CD14-positive monocyte (primary cell): ENCODE results near the gene ROBO2. TPM values are rescaled to one million over a fixed set of nuclear protein-coding genes. Genes with fewer than 3 reads are reported as not detected.

Experiments
- DNase-seq, 3 donors: peaks; one replicate each; pipeline ENCODE4 v3.0.0-alpha.2; 2011 to 2022
- H2AFZ ChIP-seq: 2 replicates; pipeline ENCODE4 v1.6.0; 2012; ENCODE audit warnings: mild to moderate bottlenecking, low read depth, low read length, inconsistent platforms; ENCODE audit not compliant: insufficient read depth, poor library complexity, severe bottlenecking
- H3K27ac ChIP-seq, 2 donors: 1 replicate in 1 of 2; 2 replicates in 1 of 2; pipeline ENCODE4 v1.5.1; 2012 to 2013; ENCODE audit warnings: low read length in 2 of 2, control low read depth in 1 of 2, inconsistent platforms in 1 of 2, low read depth in 1 of 2, mild to moderate bottlenecking in 1 of 2
- H3K27me3 ChIP-seq, 2 donors: one replicate each; pipeline versions ENCODE4 v1.6.0 to v1.6.1; 2011 to 2013; ENCODE audit warnings: low read length in 2 of 2; ENCODE audit not compliant: control insufficient read depth in 2 of 2, insufficient read depth in 2 of 2
- H3K36me3 ChIP-seq, 2 donors: replicated peaks in 1 of 2; 1 replicate in 1 of 2; 2 replicates in 1 of 2; pipeline versions ENCODE4 v1.5.1 to v1.6.1; 2012 to 2013; ENCODE audit warnings: low read length in 2 of 2, control low read depth in 1 of 2, inconsistent platforms in 1 of 2, mild to moderate bottlenecking in 1 of 2; ENCODE audit not compliant: insufficient read depth in 2 of 2, control insufficient read depth in 1 of 2
- H3K4me1 ChIP-seq, 2 donors: 1 replicate in 1 of 2; 2 replicates in 1 of 2; pipeline versions ENCODE4 v1.5.1 to v1.6.1; 2012 to 2013; ENCODE audit warnings: low read length in 2 of 2, control low read depth in 1 of 2, inconsistent platforms in 1 of 2, mild to moderate bottlenecking in 1 of 2, moderate library complexity in 1 of 2; ENCODE audit not compliant: insufficient read depth in 2 of 2, control insufficient read depth in 1 of 2
- H3K4me2 ChIP-seq: replicated peaks from 2 replicates; pipeline ENCODE3; 2012; ENCODE audit warnings: low read length, moderate library complexity, mild to moderate bottlenecking; ENCODE audit not compliant: poor library complexity, severe bottlenecking; ENCODE audit errors: extremely low read depth
- H3K4me3 ChIP-seq, 3 experiments: fragments of 200-600 bp in 1 of 3; sonication (generic) in 1 of 3; replicated peaks in 1 of 3; 1 replicate in 2 of 3; 2 replicates in 1 of 3; pipeline ENCODE4 v1.5.1; 2011 to 2013; ENCODE audit warnings: low read length in 3 of 3, mild to moderate bottlenecking in 3 of 3, control low read depth in 2 of 3, low read depth in 2 of 3, inconsistent platforms in 1 of 3, moderate library complexity in 1 of 3
- H3K79me2 ChIP-seq: 2 replicates; pipeline ENCODE4 v1.6.0; 2012; ENCODE audit warnings: mild to moderate bottlenecking, control low read depth, inconsistent platforms, low read length, moderate library complexity; ENCODE audit not compliant: insufficient read depth
- H3K9ac ChIP-seq: 2 replicates; pipeline ENCODE4 v1.6.0; 2017; ENCODE audit warnings: low read length, mild to moderate bottlenecking; ENCODE audit not compliant: insufficient read depth, poor library complexity, severe bottlenecking
- H3K9me3 ChIP-seq, 2 donors: replicated peaks in 1 of 2; 1 replicate in 1 of 2; 2 replicates in 1 of 2; pipeline versions ENCODE4 v1.5.1 to v1.6.1; 2012 to 2013; ENCODE audit warnings: low read length in 2 of 2, control low read depth in 1 of 2; ENCODE audit not compliant: control insufficient read depth in 1 of 2, insufficient read depth in 1 of 2
- H4K20me1 ChIP-seq: 2 replicates; pipeline ENCODE4 v1.6.0; 2012; ENCODE audit warnings: mild to moderate bottlenecking, low read length, control low read depth, moderate library complexity; ENCODE audit not compliant: insufficient read depth
- H3K27ac Mint-ChIP-seq, 7 donors: one replicate each; pipeline ENCODE4 v1.8.0; 2020; ENCODE audit warnings: mild to moderate bottlenecking in 7 of 7, mixed read lengths in 7 of 7, moderate library complexity in 6 of 7, inconsistent platforms in 2 of 7
- H3K27me3 Mint-ChIP-seq, 3 donors: one replicate each; pipeline ENCODE4 v1.8.0; 2021 to 2022; ENCODE audit warnings: low read depth in 3 of 3, mild to moderate bottlenecking in 3 of 3, mixed read lengths in 3 of 3, moderate library complexity in 3 of 3, inconsistent platforms in 1 of 3
- H3K36me3 Mint-ChIP-seq, 2 donors: one replicate each; pipeline ENCODE4 v1.8.0; 2020; ENCODE audit warnings: mixed read lengths in 2 of 2, inconsistent platforms in 1 of 2, mild to moderate bottlenecking in 1 of 2
- H3K4me1 Mint-ChIP-seq: one replicate; pipeline ENCODE4 v1.8.0; 2020; ENCODE audit warnings: mild to moderate bottlenecking, mixed read lengths
- H3K4me3 Mint-ChIP-seq, 2 donors: one replicate each; pipeline ENCODE4 v1.8.0; 2020; ENCODE audit warnings: mild to moderate bottlenecking in 2 of 2, mixed read lengths in 2 of 2, moderate library complexity in 1 of 2
- H3K9me3 Mint-ChIP-seq, 7 donors: one replicate each; pipeline ENCODE4 v1.8.0; 2020 to 2022; ENCODE audit warnings: mixed read lengths in 7 of 7, mild to moderate bottlenecking in 6 of 7, moderate library complexity in 6 of 7, inconsistent platforms in 2 of 7
- WGBS: methylation state at CpG from one replicate; pipeline ENCODE4 v1.1.5; 2013; ENCODE audit warnings: missing lambda C conversion rate; ENCODE audit not compliant: insufficient coverage; 5-methylcytosine and 5-hydroxymethylcytosine counted together
- intact Hi-C, 2 donors: fragments of 100-400 bp; cut with micrococcal nuclease; formaldehyde crosslinking; loops; one replicate each; pipeline versions ENCODE4 v1.15.0 to v1.15.1; 2023
- polyA plus RNA-seq, 3 donors: library from polyadenylated mRNA; depleted of rRNA in 1 of 3; unstranded in 2 of 3; stranded (reverse) in 1 of 3; fragments of 300-500 nt in 2 of 3; fragments of >200 nt in 1 of 3; fragmentation: Illumina TruSeq in 2 of 3; gene quantifications; 1 replicate in 2 of 3; 2 replicates in 1 of 3; pipeline ENCODE4 v1.2.3, GENCODE V29; 2012 to 2021
- TF ChIP-seq, protein P1 (sequence below): fragments of 200-600 bp; IDR thresholded peaks from one replicate; pipeline ENCODE4 v1.8.0; 2022; ENCODE audit warnings: antibody characterized with exemption, mild to moderate bottlenecking

The ROBO2 gene
- polyA plus RNA-seq, 3 donors = not detected

- H3K4me2 ChIP-seq = no peak overlapping the region
- intact Hi-C loops = no loop called here
- H3K79me2 ChIP-seq = no peaks in the 10 kb centered on the region
- Mint-ChIP-seq H3K27ac (no peak overlapping the region), H3K9me3 (peaks cover 0 to 2% (median 0%) of the 10 kb centered on the region in 7 donors), H3K27me3 (no peaks in the 10 kb centered on the region), H3K4me1 (no peaks in the 10 kb centered on the region), H3K36me3 (no peaks in the 10 kb centered on the region), H3K4me3 (no peak overlapping the region)
- H3K36me3 ChIP-seq = no peaks in the 10 kb centered on the region
- H2AFZ ChIP-seq = no peak overlapping the region
- no peaks in the 10 kb centered on the region for H3K4me1 ChIP-seq
- no peaks in the 10 kb centered on the region for H3K27me3 ChIP-seq
- H3K27ac ChIP-seq = no peak overlapping the region
- H3K9me3 ChIP-seq = no peaks in the 10 kb centered on the region
- H3K9ac ChIP-seq = no peak overlapping the region
- no CpG with 5 or more reads among the region's 2 CpGs for WGBS
- H3K4me3 ChIP-seq = no peak overlapping the region
- TF ChIP-seq, protein P1, sequence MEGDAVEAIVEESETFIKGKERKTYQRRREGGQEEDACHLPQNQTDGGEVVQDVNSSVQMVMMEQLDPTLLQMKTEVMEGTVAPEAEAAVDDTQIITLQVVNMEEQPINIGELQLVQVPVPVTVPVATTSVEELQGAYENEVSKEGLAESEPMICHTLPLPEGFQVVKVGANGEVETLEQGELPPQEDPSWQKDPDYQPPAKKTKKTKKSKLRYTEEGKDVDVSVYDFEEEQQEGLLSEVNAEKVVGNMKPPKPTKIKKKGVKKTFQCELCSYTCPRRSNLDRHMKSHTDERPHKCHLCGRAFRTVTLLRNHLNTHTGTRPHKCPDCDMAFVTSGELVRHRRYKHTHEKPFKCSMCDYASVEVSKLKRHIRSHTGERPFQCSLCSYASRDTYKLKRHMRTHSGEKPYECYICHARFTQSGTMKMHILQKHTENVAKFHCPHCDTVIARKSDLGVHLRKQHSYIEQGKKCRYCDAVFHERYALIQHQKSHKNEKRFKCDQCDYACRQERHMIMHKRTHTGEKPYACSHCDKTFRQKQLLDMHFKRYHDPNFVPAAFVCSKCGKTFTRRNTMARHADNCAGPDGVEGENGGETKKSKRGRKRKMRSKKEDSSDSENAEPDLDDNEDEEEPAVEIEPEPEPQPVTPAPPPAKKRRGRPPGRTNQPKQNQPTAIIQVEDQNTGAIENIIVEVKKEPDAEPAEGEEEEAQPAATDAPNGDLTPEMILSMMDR = no peak
- H4K20me1 ChIP-seq = no peaks in the 10 kb centered on the region
- DNase-seq = no peak
Observed at GRCh38 chr3:77122652-77123051, 82.8 kb downstream of the ROBO2 start.

DNA sequence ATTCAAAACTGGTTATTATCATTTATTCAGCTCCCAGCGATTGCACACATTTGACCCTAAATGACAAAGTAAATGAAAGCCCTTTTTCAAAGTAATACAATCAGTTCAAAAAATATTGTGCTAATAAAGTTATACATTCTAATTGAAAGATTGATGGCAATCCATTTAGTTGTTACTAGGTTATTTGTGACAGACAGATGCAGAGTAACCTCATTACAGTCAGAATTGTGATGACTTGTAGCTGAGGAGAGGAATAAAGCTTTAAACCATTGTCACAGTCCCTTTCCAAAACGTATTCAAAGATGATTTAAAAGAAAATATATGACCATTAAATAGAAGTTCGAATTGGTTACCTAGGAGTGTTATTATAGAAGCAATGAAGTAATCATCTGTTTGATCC, 86.1 kb downstream of the ROBO2 start:
- Mint-ChIP-seq H3K4me1 (no peaks in the 10 kb centered on the region), H3K27ac (no peak overlapping the region), H3K36me3 (no peaks in the 10 kb centered on the region), H3K27me3 (no peaks in the 10 kb centered on the region), H3K9me3 (peaks cover 0 to 2% (median 0%) of the 10 kb centered on the region in 7 donors), H3K4me3 (no peak overlapping the region)
- TF ChIP-seq, protein P1 = no peak
- no peak overlapping the region for H3K4me2 ChIP-seq
- no peaks in the 10 kb centered on the region for H3K36me3 ChIP-seq
- no peak overlapping the region for H2AFZ ChIP-seq
- DNase-seq = no peak
- intact Hi-C loops = no loop called here
- H3K4me3 ChIP-seq = no peak overlapping the region
- no peaks in the 10 kb centered on the region for H3K4me1 ChIP-seq
- no peak overlapping the region for H3K9ac ChIP-seq
- no peaks in the 10 kb centered on the region for H3K27me3 ChIP-seq
- H3K27ac ChIP-seq = no peak overlapping the region
- no peaks in the 10 kb centered on the region for H3K9me3 ChIP-seq
- no peaks in the 10 kb centered on the region for H4K20me1 ChIP-seq
- WGBS = no CpG with 5 or more reads among the region's 3 CpGs
- H3K79me2 ChIP-seq = no peaks in the 10 kb centered on the region
